ENCODE results near the gene CCDC148.

Gene CCDC148

GRCh38 chr2:158124896-158125295, 331.7 kb downstream of the CCDC148 start:
- no peak for DNase-seq (ENCODE audit: low read depth)
